HG03095 (cell line): Measurements from ENCODE around the gene LCMT1.
"Not testable (repeated sequence)": the region's sequence is repeated elsewhere in the genome, so short reads cannot be mapped to it uniquely, and the experiment has no call there.

Experiments used
- ATAC-seq: cut with Tn5 transposase; IDR thresholded peaks from one replicate; pipeline ENCODE4 v1.9.1; 2021; ENCODE audit warnings: moderate library complexity; ENCODE audit not compliant: unreplicated experiment

Gene LCMT1

GRCh38 chr16:25135254-25135878 lies 23.8 kb downstream of the LCMT1 start:
- ATAC-seq = no peak

DNA sequence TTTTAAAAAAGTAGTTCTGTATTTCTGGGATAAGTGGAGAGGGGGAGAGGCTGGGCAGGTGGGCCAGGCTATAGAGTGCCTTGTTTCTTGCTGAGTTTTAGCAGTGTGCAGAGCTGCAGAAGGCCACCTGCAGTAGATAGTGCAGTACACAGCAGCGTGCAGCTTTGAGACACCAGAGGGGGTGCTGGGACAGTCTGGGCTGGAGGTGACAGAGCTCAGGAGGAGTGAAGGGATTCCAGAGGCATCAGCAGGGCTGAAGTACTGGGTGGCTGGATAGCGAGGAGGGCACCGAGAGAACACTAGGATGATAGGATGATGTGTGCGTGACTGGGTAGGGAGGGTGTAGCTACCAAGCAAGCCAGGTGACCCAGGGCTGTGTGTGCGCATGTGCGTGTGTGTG lies 26.6 kb downstream of the LCMT1 start:
- no peak for ATAC-seq

GRCh38 chr16:25140459-25140858 lies 28.9 kb downstream of the LCMT1 start:
- no peak for ATAC-seq

- ATAC-seq = no peak
These were observed 30.1 kb downstream of the LCMT1 start for GRCh38 chr16:25141648-25142047.

- ATAC-seq = no peak
These were observed 32.4 kb downstream of the LCMT1 start for GRCh38 chr16:25143928-25144327.

- ATAC-seq = no peak
These were observed 37.1 kb downstream of the LCMT1 start for GRCh38 chr16:25148568-25149215.

- ATAC-seq = no peak
These were observed 40.5 kb downstream of the LCMT1 start for GRCh38 chr16:25151996-25152395.

DNA sequence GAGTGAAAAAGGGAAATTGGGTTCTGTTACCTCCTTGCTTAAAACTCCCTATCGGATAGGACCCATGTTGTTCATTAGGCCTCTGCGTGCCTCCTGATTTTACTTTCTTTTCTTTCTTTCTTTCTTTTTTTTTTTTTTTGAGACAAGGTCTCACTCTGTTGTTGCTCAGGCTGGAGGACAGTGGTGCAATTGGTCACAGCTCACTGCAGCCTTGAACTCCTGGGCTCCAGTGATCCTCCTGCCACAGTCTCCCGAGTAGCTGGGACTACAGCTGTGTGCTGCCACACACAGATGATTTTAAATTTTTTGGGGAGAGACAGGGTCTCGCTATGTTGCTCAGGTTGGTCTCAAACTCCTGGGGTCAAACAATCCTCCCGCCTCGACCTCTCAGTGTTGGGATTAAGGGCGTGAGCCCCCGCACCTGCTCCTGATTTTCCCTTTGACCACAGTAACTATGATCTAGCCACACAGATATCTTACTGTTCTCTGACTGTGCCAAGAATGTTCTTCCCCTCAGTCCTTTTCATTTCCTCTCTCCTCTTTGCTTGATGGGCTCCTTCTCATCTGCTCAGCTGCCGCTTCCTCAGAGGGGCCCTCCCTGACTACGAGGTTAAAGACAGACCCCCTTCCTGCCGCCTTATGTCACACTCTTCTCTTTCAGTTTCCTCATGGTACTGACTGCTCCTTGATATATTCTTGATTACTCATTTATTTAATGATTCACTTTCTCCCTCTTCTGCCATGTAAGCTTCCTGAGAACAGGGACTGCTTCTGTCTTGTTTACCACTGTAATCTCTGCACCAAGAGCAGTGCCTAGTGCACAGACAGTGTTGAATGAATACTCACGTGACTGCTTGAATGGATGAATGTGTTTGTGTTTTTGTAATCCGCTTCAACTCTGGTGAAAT lies 44.3 kb downstream of the LCMT1 start:
- no peak for ATAC-seq

GRCh38 chr16:25157271-25157875 lies 45.8 kb downstream of the LCMT1 start:
- ATAC-seq = no peak

DNA sequence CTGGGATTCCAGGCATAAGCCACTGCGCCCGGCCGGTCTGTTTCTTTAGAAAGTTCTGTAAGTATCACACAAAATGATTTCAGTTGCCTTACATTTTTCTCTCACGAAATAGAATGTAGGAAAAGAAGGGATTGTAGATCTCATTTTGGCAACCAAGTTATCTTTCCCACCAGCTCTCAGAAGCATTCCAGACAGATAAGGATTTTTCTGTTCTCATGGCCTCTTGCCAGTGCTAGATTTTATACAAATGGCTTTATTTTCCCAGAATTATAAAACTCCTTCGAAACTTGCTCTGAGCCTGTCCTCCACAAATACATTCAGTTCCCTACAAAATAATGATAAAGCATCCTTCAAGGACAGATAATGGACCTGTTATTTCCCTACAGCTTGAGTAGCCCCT lies 46.9 kb downstream of the LCMT1 start:
- ATAC-seq = no peak

GRCh38 chr16:25161753-25162367 lies 50.3 kb downstream of the LCMT1 start:
- ATAC-seq = no peak

- ATAC-seq = no peak
These were observed 52.1 kb downstream of the LCMT1 start for GRCh38 chr16:25163683-25164082.

- no peak for ATAC-seq
These were observed 53.7 kb downstream of the LCMT1 start for GRCh38 chr16:25165284-25165683.

- not testable (repeated sequence) for ATAC-seq
These were observed 56.4 kb downstream of the LCMT1 start for GRCh38 chr16:25167920-25168319.

- no peak for ATAC-seq
These were observed 59.8 kb downstream of the LCMT1 start for GRCh38 chr16:25171390-25171789.

DNA sequence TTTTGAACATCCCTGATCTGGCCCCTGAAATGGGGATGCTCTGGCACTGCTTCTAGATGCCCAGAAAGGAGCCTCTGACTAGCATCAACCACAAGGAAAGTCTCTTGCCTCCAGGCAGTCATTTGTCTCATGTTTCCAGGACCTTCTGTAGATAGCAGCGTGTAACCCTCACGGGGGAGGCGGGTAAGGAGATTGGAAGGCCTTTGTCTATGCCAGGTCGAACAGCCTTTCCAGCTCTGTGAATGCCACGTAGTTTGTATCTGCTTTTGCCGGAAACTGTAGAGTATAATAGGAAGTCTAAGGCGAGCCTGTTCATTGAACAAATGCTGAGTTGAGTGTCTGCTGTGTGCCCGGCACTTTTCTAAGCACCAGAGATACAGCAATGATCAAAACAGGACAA lies 61.3 kb downstream of the LCMT1 start:
- no peak for ATAC-seq

GRCh38 chr16:25174285-25174684 lies 62.7 kb downstream of the LCMT1 start:
- ATAC-seq = no peak

DNA sequence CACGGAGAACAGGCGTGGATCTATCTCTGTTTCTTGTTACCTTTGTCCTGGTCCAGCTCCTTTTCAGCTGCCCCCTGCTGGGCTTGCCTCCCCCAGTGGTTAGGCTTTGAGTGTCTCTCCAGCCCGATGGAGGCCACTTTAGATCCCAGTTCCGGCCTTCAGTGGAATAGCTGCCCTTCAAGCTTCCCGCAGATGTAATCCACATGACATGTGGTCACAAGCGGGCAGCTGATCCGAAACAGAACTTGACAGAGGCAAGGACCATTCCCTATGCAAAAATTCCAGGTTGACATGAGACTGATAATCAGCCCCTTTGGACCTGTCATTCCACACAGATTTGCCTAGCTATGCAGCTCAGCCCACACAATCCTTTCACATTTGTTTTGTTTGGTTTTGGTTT lies 64.6 kb downstream of the LCMT1 start:
- no peak for ATAC-seq

GRCh38 chr16:25177512-25177830 lies 65.9 kb downstream of the LCMT1 start:
- no peak for ATAC-seq

- no peak for ATAC-seq
These were observed 66.5 kb downstream of the LCMT1 start for GRCh38 chr16:25177831-25178688.
